ENCODE results near the gene ATP8B1.

GRCh38 chr18:57660961-57661360 lies 142.2 kb downstream of the ATP8B1 start:
- no peak for TF ChIP-seq CTCF (IDR thresholded peaks at IDR 0.05)
- no peak for TF ChIP-seq EZH2 (IDR thresholded peaks at IDR 0.05)
